IMR-90 (cell line): ENCODE measurements around the gene GYS1. TPM values are rescaled to one million over a fixed set of nuclear protein-coding genes. Genes with fewer than 3 reads are reported as not detected.

Experiments
- ATAC-seq: fragments of 200-7000 bp; cut with Tn5 transposase; 2 replicates; pipeline ENCODE4 v1.9.1; 2020; ENCODE audit warnings: low read depth, mild to moderate bottlenecking, moderate library complexity
- BruUV-seq: library from RNA; stranded (reverse); fragments of 400-500 nt; replicated peaks from 2 replicates; lab custom pipeline; 2021; lab: Mats Ljungman, UMichigan
- CTCF ChIA-PET: fragments of 300-600 bp; formaldehyde crosslinking; extraction: SDS; loops from one replicate; lab custom pipeline; 2021; ENCODE audit warnings: antibody characterized with exemption; lab: Yijun Ruan, JAX
- POLR2A ChIA-PET: fragments of 300-600 bp; sonication (Branson Sonifier 250); formaldehyde crosslinking; loops from one replicate; lab custom pipeline; 2022; ENCODE audit warnings: antibody characterized with exemption; ENCODE audit not compliant: unreplicated experiment; lab: Charles Lee
- DNase-seq: peaks from one replicate; pipeline ENCODE4 v3.0.0; 2013
- H2AFZ ChIP-seq: replicated peaks from 2 replicates; pipeline ENCODE3; 2013; ENCODE audit warnings: low read length, mild to moderate bottlenecking; ENCODE audit not compliant: poor library complexity
- H2AK5ac ChIP-seq: 2 replicates; pipeline ENCODE4 v1.6.1; 2013; ENCODE audit warnings: low read depth, low read length, inconsistent platforms
- H2AK9ac ChIP-seq: replicated peaks from 2 replicates; pipeline ENCODE3; 2013; ENCODE audit warnings: mild to moderate bottlenecking, low read depth, low read length, moderate library complexity; ENCODE audit not compliant: poor library complexity
- H2BK120ac ChIP-seq: 2 replicates; pipeline ENCODE4 v1.6.1; 2013; ENCODE audit warnings: low read depth, low read length, inconsistent platforms
- H2BK15ac ChIP-seq: 3 replicates; pipeline ENCODE4 v1.6.1; 2013; ENCODE audit warnings: low read depth, low read length, inconsistent platforms
- H2BK20ac ChIP-seq: 2 replicates; pipeline ENCODE4 v1.6.1; 2013; ENCODE audit warnings: low read depth, mild to moderate bottlenecking, inconsistent platforms, low read length, moderate library complexity
- H2BK5ac ChIP-seq: 2 replicates; pipeline ENCODE4 v1.6.1; 2013; ENCODE audit warnings: mild to moderate bottlenecking, low read depth, low read length, inconsistent platforms; ENCODE audit not compliant: poor library complexity, severe bottlenecking
- H3K14ac ChIP-seq: replicated peaks from 2 replicates; pipeline ENCODE4 v1.6.1; 2013; ENCODE audit warnings: low read depth, low read length, inconsistent platforms
- H3K18ac ChIP-seq: 2 replicates; pipeline ENCODE4 v1.6.1; 2013; ENCODE audit warnings: low read depth, low read length, control low read depth
- H3K23ac ChIP-seq: 2 replicates; pipeline ENCODE4 v1.6.1; 2013; ENCODE audit warnings: low read depth, low read length, inconsistent platforms
- H3K27ac ChIP-seq: 2 replicates; pipeline ENCODE4 v1.5.1; 2013; ENCODE audit warnings: mild to moderate bottlenecking, control low read depth, low read length; ENCODE audit not compliant: insufficient read depth
- H3K27me3 ChIP-seq: 2 replicates; pipeline ENCODE4 v1.6.1; 2013; ENCODE audit warnings: low read length; ENCODE audit not compliant: control insufficient read depth, insufficient read depth
- H3K36me3 ChIP-seq: 2 replicates; pipeline ENCODE4 v1.6.1; 2013; ENCODE audit warnings: low read length, mixed read lengths; ENCODE audit not compliant: control insufficient read depth, insufficient read depth
- H3K4ac ChIP-seq: 2 replicates; pipeline ENCODE4 v1.6.1; 2013; ENCODE audit warnings: low read depth, low read length, inconsistent platforms
- H3K4me1 ChIP-seq: 2 replicates; pipeline ENCODE4 v1.6.1; 2013; ENCODE audit warnings: low read length, mixed read lengths; ENCODE audit not compliant: control insufficient read depth, insufficient read depth
- H3K4me2 ChIP-seq: 2 replicates; pipeline ENCODE4 v1.6.1; 2013; ENCODE audit warnings: low read depth, mild to moderate bottlenecking, control low read depth, low read length, moderate library complexity
- H3K4me3 ChIP-seq: 2 replicates; pipeline ENCODE4 v1.5.1; 2013; ENCODE audit warnings: low read depth, mild to moderate bottlenecking, control low read depth, low read length, moderate library complexity; ENCODE audit not compliant: insufficient read depth
- H3K56ac ChIP-seq: 2 replicates; pipeline ENCODE4 v1.6.1; 2013; ENCODE audit warnings: low read length, inconsistent platforms; ENCODE audit not compliant: insufficient read depth; ENCODE audit errors: extremely low read depth
- H3K79me1 ChIP-seq, 2 experiments: 2 replicates each; pipeline ENCODE4 v1.6.1; 2013; ENCODE audit warnings: low read length in 2 of 2, inconsistent platforms in 1 of 2, low read depth in 1 of 2
- H3K9ac ChIP-seq: 2 replicates; pipeline ENCODE4 v1.6.1; 2013; ENCODE audit warnings: low read depth, low read length, control low read depth
- H3K9me1 ChIP-seq: 2 replicates; pipeline ENCODE4 v1.6.1; 2013; ENCODE audit warnings: low read length, inconsistent platforms; ENCODE audit not compliant: insufficient read depth
- H3K9me3 ChIP-seq: 2 replicates; pipeline ENCODE4 v1.6.1; 2013; ENCODE audit warnings: low read length; ENCODE audit not compliant: control insufficient read depth, insufficient read depth
- H4K20me1 ChIP-seq: 2 replicates; pipeline ENCODE4 v1.6.1; 2013; ENCODE audit warnings: low read length, inconsistent platforms; ENCODE audit not compliant: insufficient read depth
- H4K5ac ChIP-seq: 2 replicates; pipeline ENCODE4 v1.6.1; 2013; ENCODE audit warnings: mild to moderate bottlenecking, low read depth, low read length, control low read depth
- H4K8ac ChIP-seq, 2 experiments: 2 replicates each; pipeline ENCODE4 v1.6.1; 2013; ENCODE audit warnings: low read depth in 2 of 2, low read length in 2 of 2, control low read depth in 1 of 2, inconsistent platforms in 1 of 2
- H4K91ac ChIP-seq: 2 replicates; pipeline ENCODE4 v1.6.1; 2013; ENCODE audit warnings: low read depth, low read length, inconsistent platforms; ENCODE audit not compliant: insufficient read depth
- BHLHE40 ChIP-seq: fragments of 150-350 bp; IDR thresholded peaks from 2 replicates; pipeline ENCODE4 v1.6.1; 2016; ENCODE audit warnings: mild to moderate bottlenecking, low read depth, low read length
- NFE2L2 ChIP-seq: fragments of 150-350 bp; IDR thresholded peaks from 2 replicates; pipeline ENCODE4 v1.6.1; 2016; ENCODE audit warnings: low read depth, mild to moderate bottlenecking, low read length
- POLR2A ChIP-seq: IDR thresholded peaks from 2 replicates; pipeline ENCODE4 v1.6.1; 2012; ENCODE audit warnings: mild to moderate bottlenecking, low read depth, low read length
- RCOR1 ChIP-seq: IDR thresholded peaks from 2 replicates; pipeline ENCODE4 v1.6.1; 2012; ENCODE audit warnings: mild to moderate bottlenecking, low read length, improper control_type of control experiment; ENCODE audit not compliant: insufficient replicate concordance
- SMC3 ChIP-seq: fragments of 150-350 bp; IDR thresholded peaks from 2 replicates; pipeline ENCODE4 v1.6.1; 2016; ENCODE audit warnings: low read depth, mild to moderate bottlenecking, antibody characterized with exemption, low read length, moderate library complexity
- WGBS, 2 experiments: methylation state at CpG; one replicate each; pipeline versions ENCODE4 v1.1.5 to v1.1.7; 2013; ENCODE audit warnings: missing lambda C conversion rate in 2 of 2; ENCODE audit not compliant: insufficient read length in 1 of 2; ENCODE audit errors: extremely low coverage in 2 of 2; 5-methylcytosine and 5-hydroxymethylcytosine counted together
- dilution Hi-C: fragments of 300-500 bp; cut with HindIII; formaldehyde crosslinking; loops from one replicate; pipeline ENCODE4 v1.14.3; 2018; ENCODE audit warnings: low sequenced_read_pairs; ENCODE audit not compliant: unreplicated experiment
- in situ Hi-C: fragments of 300-500 bp; cut with MboI; formaldehyde crosslinking; loops from 3 replicates; pipeline ENCODE4 v1.14.3; 2019; ENCODE audit warnings: low sequenced_read_pairs, inconsistent platforms, mixed read lengths
- intact Hi-C: fragments of 100-400 bp; cut with micrococcal nuclease; formaldehyde crosslinking; loops from 2 replicates; pipeline ENCODE4 v1.10.0; 2022
- polyA plus RNA-seq, 3 experiments: library from polyadenylated mRNA; depleted of rRNA; stranded (reverse); fragments of >200 nt; gene quantifications; 2 replicates each; pipeline ENCODE4 v1.2.3, GENCODE V29; 2012; ENCODE audit warnings: low replicate concordance in 1 of 3
- total RNA-seq: library from RNA; depleted of rRNA; stranded (reverse); fragments of >200 nt; gene quantifications from 2 replicates; pipeline ENCODE4 v1.2.3, GENCODE V29; 2012

Gene GYS1
- total and polyA plus RNA-seq, 2 of the 4 experiments (the other 2 are of a cell fraction), result 38.7 to 72.2 TPM

DNA sequence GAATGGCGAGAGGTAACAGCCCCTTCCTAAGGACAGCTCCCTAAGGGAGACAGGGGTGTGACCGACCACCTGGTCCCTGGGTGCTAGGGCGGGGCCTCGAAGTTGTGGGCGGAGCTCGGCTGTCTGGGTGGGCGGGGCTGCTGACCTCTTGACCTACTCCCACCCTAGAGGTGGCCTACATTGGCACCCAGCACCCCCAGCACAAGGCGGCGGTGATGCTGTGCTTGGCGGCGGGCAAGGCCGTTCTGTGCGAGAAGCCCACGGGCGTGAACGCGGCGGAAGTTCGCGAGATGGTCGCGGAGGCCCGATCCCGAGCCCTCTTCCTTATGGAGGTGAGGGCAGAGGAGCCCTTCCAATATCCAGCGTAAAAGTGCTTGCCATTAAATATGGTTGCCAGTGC, 57.2 kb downstream of the GYS1 start:
- no peak overlapping the region for H2AFZ ChIP-seq
- H3K18ac ChIP-seq, result no peak overlapping the region
- no peak overlapping the region for H3K9ac ChIP-seq
- H3K27me3 ChIP-seq, result no peaks in the 10 kb centered on the region
- no peak overlapping the region for H3K4me2 ChIP-seq
- H2BK15ac ChIP-seq, result no peak overlapping the region
- H3K9me1 ChIP-seq, result no peaks in the 10 kb centered on the region
- H2BK5ac ChIP-seq, result no peak overlapping the region
- DNase-seq, result no peak
- no peaks in the 10 kb centered on the region for H4K20me1 ChIP-seq
- no peaks in the 10 kb centered on the region for H3K36me3 ChIP-seq
- no peak overlapping the region for H3K4ac ChIP-seq
- no peak overlapping the region for H3K14ac ChIP-seq
- dilution Hi-C loops (no loop called here), intact Hi-C loops (no loop called here), in situ Hi-C loops (no loop called here)
- ATAC-seq, result no peak
- no peak overlapping the region for H2BK120ac ChIP-seq
- H4K8ac ChIP-seq, result no peak overlapping the region
- H3K9me3 ChIP-seq, result peaks cover 4% of the 10 kb centered on the region; the same call in 1 of the 2 replicates
- no peak overlapping the region for H4K91ac ChIP-seq
- H3K27ac ChIP-seq, result no peak overlapping the region
- TF ChIP-seq RCOR1 (no peak), SMC3 (no peak), NFE2L2 (no peak), POLR2A (no peak), BHLHE40 (no peak)
- no peaks in the 10 kb centered on the region; a peak in 1 of 4 replicates for H3K79me1 ChIP-seq
- H3K4me3 ChIP-seq, result no peak overlapping the region
- CTCF ChIA-PET, result no interaction called here
- no peaks in the 10 kb centered on the region for H3K4me1 ChIP-seq
- H2AK9ac ChIP-seq, result no peak overlapping the region
- H3K23ac ChIP-seq, result no peak overlapping the region
- POLR2A ChIA-PET, result no interaction called here
- H2BK20ac ChIP-seq, result no peak overlapping the region
- no peak overlapping the region for H4K5ac ChIP-seq
- H2AK5ac ChIP-seq, result no peak overlapping the region
- no peak overlapping the region for H3K56ac ChIP-seq
- BruUV-seq, result no TSS peak
- WGBS, 2 experiments, result 96% methylated on average over 19 of the region's 25 CpGs; no CpG with 5 or more reads in 1 of the 2 experiments
